Adipocyte (in vitro differentiated cells): Measurements from ENCODE around the gene LAMP2.
A peak's percentile ranks its signal among the peaks of the same experiment; 100 is the strongest.

Experiments
- DNase-seq: peaks from one replicate; pipeline ENCODE4 v3.0.0-alpha.2; 2015; ENCODE audit warnings: low read depth
- H3K27me3 ChIP-seq: replicated peaks from 2 replicates; pipeline ENCODE4 v1.7.0; 2013; ENCODE audit warnings: mild to moderate bottlenecking, low read length, moderate library complexity; ENCODE audit not compliant: control insufficient read depth, insufficient read depth
- H3K36me3 ChIP-seq: 2 replicates; pipeline ENCODE4 v1.7.0; 2013; ENCODE audit warnings: low read length, mild to moderate bottlenecking, moderate library complexity; ENCODE audit not compliant: control insufficient read depth, insufficient read depth, severe bottlenecking
- H3K4me1 ChIP-seq: 2 replicates; pipeline ENCODE4 v1.7.0; 2013; ENCODE audit warnings: mild to moderate bottlenecking, low read length, moderate library complexity; ENCODE audit not compliant: control insufficient read depth, insufficient read depth
- H3K4me3 ChIP-seq: 2 replicates; pipeline ENCODE4 v1.7.0; 2013; ENCODE audit warnings: mild to moderate bottlenecking, low read length, moderate library complexity
- H3K9ac ChIP-seq: 2 replicates; pipeline ENCODE4 v1.7.0; 2013; ENCODE audit warnings: mild to moderate bottlenecking, low read length, moderate library complexity
- H3K9me3 ChIP-seq: 2 replicates; pipeline ENCODE4 v1.7.0; 2013; ENCODE audit warnings: mild to moderate bottlenecking, low read length, moderate library complexity; ENCODE audit not compliant: control insufficient read depth

Gene LAMP2

DNA sequence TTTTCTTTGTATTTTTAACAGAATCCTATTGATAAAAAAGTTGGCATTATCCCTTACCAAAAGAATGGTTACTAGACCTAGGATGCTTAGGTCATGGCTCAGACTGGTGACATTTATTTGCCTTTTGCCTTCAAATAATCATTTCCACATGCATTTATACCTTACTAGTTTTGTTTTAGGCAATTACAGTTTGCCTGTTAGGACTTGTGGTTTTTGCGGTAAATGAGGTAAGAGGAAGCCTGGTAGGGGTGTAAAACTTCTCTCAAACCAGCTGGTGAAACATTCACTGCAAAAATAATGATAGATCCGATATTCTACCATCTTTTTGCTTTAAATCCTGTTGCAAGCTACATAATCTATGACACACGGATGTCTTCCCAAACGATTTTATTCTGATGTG lies 12.1 kb downstream of the LAMP2 start:
- H3K9ac ChIP-seq, result no peak overlapping the region
- no peak for DNase-seq
- no peaks in the 10 kb centered on the region for H3K9me3 ChIP-seq
- H3K27me3 ChIP-seq, result no peaks in the 10 kb centered on the region
- H3K36me3 ChIP-seq, result peaks cover 15% of the 10 kb centered on the region
- no peak overlapping the region for H3K4me3 ChIP-seq
- H3K4me1 ChIP-seq, result peaks cover 16% of the 10 kb centered on the region

DNA sequence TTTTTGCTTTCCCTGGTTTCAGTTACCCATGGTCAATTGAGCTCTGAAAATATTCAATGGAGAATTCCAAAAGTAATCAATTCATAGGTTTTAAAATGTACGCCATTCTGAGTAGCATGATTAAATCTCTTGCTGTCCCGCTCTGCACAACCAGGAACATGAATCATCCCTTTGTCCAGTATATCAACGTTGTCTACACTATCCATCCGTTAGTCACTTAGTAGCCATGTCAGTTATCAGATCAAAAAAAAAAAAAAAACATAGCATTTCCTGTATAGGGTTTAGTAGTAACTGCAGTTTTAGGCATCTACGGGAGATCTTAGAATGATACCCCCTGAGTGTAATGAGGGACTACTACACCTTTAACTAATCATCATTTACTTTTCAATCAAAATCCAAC lies 15.1 kb downstream of the LAMP2 start:
- H3K36me3 ChIP-seq, result peaks cover 15% of the 10 kb centered on the region
- no peak overlapping the region for H3K9ac ChIP-seq
- no peaks in the 10 kb centered on the region for H3K9me3 ChIP-seq
- H3K27me3 ChIP-seq, result no peaks in the 10 kb centered on the region
- H3K4me3 ChIP-seq, result no peak overlapping the region
- H3K4me1 ChIP-seq, result peaks cover 16% of the 10 kb centered on the region
- DNase-seq, result no peak

DNA sequence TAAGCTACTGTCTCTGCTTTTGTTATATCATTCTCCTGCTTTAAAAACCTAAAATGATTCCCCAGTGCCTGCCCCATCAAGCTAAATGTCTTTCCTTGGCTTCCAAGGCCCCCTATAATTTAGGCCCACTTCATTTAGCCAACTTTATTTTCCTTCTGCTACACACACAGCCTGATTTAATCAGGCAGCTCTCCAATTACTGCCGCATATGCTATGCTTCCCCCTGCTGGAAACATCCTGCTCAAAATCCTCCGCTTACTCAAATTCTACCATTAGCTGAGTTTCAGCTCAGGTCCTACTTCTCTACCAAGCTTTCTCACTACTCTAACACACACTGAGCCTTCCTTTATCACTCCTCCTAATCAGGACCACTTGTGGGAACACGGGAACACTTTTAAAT lies 17.0 kb downstream of the LAMP2 start:
- no peak overlapping the region for H3K9ac ChIP-seq
- H3K4me1 ChIP-seq, result peaks cover 3% of the 10 kb centered on the region
- H3K27me3 ChIP-seq, result no peaks in the 10 kb centered on the region
- peak; percentile 64 for DNase-seq
- no peak overlapping the region for H3K4me3 ChIP-seq
- peaks cover 30% of the 10 kb centered on the region for H3K36me3 ChIP-seq
- no peaks in the 10 kb centered on the region for H3K9me3 ChIP-seq

DNA sequence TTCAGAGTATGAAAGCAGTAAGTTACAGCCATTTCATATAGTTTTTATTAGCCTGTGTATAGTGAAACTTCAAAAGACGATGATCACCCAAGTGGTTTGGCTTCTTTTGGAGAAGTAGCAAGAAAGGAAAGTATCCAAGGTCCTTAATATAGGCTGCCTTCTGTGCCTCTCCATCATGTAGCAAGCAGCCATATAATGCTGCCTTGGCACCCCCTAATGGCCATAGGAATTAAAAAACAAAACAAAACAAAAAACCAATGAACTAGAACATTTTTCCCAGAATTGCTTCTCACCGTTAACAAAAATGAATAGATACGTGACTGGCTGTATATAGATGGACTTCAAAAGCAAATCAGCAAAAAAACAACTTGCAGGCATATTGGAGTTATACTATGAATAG lies 18.9 kb downstream of the LAMP2 start:
- Histone ChIP-seq H3K9me3 (no peaks in the 10 kb centered on the region), H3K27me3 (no peaks in the 10 kb centered on the region), H3K36me3 (peaks cover 37% of the 10 kb centered on the region), H3K9ac (no peak overlapping the region), H3K4me1 (peaks cover 7% of the 10 kb centered on the region), H3K4me3 (no peak overlapping the region)
- peak; percentile 28 for DNase-seq

DNA sequence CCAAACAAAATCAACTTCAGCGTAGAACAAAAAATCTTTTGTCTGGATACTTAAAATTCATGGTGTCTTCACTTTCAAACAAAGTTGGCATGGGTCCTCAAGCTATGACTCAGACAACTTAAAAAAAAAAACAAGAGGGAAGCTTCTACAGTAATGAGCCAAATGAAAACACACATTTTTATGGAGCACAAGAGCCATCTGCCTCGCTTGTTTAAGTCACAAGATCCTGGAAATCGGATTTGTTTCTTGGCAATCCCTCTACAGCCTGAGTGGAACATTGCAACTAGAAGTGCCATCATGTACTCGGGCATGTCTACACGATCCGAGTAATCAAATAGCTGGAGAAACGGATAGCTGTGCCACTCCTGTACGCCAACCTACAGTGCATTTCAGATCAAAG lies 22.6 kb downstream of the LAMP2 start:
- Histone ChIP-seq H3K9me3 (no peaks in the 10 kb centered on the region), H3K4me1 (peaks cover 7% of the 10 kb centered on the region), H3K9ac (no peak overlapping the region), H3K4me3 (no peak overlapping the region), H3K27me3 (no peaks in the 10 kb centered on the region), H3K36me3 (peaks cover 52% of the 10 kb centered on the region)
- DNase-seq, result peak; percentile 38

DNA sequence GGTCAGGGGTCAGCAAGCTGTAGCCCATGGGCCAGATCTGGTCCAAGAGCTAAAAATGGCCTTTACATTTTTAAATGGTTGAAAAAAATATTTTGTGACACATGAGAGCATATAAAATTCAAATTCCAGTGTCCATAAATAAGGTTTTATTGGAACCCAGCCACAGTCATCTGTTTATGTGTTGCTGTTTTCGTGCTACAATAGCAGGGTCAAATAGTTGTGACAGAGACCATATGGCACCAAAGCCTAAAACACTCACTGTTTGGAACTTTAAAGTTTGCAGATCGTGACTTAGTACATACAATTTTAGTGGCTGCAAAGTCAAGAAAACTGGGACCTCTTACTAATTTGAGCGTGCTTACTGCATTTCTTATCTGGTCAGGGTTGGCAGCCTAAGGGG lies 29.2 kb downstream of the LAMP2 start:
- H3K4me1 ChIP-seq, result no peaks in the 10 kb centered on the region
- H3K36me3 ChIP-seq, result peaks cover 62% of the 10 kb centered on the region
- H3K27me3 ChIP-seq, result no peaks in the 10 kb centered on the region
- no peak overlapping the region for H3K9ac ChIP-seq
- no peaks in the 10 kb centered on the region for H3K9me3 ChIP-seq
- H3K4me3 ChIP-seq, result no peak overlapping the region
- DNase-seq, result no peak

DNA sequence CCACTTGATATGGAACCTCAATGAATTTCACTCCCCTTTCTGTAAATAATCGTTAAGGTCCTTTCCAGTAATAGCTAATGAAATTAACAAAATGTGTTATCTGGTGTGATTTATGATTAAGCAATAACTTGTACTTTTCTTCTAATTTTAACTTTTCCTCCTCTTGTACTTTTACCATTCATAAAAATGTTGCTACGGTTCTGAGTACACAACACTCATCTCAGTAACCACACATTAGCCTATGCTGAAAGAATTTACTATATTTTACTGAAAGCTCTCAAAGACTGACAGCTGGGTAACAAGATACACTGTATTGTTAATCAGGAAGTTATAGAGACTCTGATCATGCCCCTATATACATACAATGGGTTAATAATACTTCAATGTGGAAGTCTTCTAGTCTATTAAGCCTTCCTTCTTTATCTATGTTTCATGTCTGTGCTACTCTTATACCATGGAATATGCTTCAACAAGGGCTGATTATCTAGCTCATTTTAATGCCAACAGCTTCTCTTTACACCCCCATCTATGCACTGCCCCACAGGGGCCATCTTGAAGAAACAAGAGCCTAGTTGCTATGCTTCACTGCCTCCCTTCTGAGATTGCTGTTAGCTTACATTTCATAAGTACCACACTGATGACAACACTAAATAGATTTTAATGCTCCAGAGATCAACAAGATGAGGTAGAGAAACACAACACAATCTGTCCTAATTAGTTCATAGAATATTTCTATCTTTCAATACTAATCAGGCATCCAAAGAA lies 39.1 kb downstream of the LAMP2 start:
- peaks cover under 1% of the 10 kb centered on the region for H3K36me3 ChIP-seq
- peak; percentile 16 for DNase-seq
- H3K9ac ChIP-seq, result no peak overlapping the region
- peaks cover 3% of the 10 kb centered on the region for H3K4me1 ChIP-seq
- H3K27me3 ChIP-seq, result no peaks in the 10 kb centered on the region
- H3K4me3 ChIP-seq, result no peak overlapping the region
- no peaks in the 10 kb centered on the region for H3K9me3 ChIP-seq

DNA sequence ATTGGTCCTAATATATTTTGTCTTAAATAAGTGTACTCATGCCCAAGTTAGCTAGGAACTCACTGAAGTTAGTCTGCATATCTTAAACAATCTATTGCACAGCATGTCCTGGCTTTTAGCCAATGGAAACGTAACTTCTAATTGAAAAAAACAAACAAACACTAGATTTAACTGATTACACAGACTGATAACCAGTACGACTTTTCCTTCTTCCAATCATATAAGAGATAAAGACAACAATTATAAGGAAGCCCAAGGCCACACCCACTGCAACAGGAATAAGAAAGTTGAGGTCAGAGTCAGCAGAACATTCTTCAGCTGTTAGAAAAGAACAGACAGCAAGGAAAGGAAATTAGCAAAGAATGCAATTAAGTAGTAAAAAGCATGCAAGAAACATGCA lies 40.8 kb downstream of the LAMP2 start:
- no peaks in the 10 kb centered on the region for H3K27me3 ChIP-seq
- H3K4me3 ChIP-seq, result no peak overlapping the region
- no peaks in the 10 kb centered on the region for H3K9me3 ChIP-seq
- no peaks in the 10 kb centered on the region for H3K36me3 ChIP-seq
- no peak overlapping the region for H3K9ac ChIP-seq
- peaks cover 3% of the 10 kb centered on the region for H3K4me1 ChIP-seq
- peak; percentile 42 for DNase-seq

DNA sequence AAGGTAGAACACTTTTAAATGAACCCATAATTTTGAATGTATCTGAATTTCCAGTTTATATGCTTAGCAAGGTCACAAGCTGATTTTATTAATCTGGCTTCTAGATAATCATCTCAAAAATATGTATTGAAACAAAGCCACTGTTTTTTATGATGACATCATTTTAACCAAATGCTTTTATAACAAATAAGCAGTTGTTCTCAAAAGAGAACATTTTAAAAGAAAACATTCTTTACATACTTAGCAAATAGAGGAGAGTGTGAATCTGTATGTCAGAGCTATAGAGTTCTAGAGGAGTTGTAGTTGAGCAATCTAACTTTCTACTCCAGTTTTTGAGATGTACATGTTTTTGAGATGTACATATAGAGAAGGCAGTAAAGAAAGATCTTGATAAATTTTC lies 42.5 kb downstream of the LAMP2 start:
- H3K4me1 ChIP-seq, result peaks cover 3% of the 10 kb centered on the region
- H3K27me3 ChIP-seq, result no peaks in the 10 kb centered on the region
- no peak overlapping the region for H3K9ac ChIP-seq
- no peaks in the 10 kb centered on the region for H3K9me3 ChIP-seq
- no peak overlapping the region for H3K4me3 ChIP-seq
- peak; percentile 49 for DNase-seq
- H3K36me3 ChIP-seq, result no peaks in the 10 kb centered on the region

DNA sequence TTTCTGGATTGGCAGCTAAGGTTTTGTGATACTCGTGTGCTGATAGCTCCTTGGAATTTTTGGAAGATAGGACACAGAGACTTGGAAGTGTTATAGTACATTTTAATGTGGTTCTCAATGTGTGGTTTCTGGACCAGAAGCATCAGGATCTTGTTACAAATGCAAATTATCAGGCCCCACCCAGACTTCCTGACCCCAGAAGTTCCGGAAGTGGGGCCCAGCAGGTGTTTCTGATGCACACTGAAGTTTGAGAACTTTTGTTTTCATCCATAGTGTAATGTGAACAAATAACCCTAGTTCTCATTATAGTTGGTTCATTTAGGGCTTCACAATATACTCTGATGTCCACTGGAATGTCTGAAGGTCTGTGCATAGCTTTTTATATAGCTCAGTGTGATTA lies 49.6 kb downstream of the LAMP2 start:
- no peak overlapping the region for H3K9ac ChIP-seq
- H3K4me3 ChIP-seq, result no peak overlapping the region
- no peaks in the 10 kb centered on the region for H3K4me1 ChIP-seq
- H3K27me3 ChIP-seq, result peaks cover 4% of the 10 kb centered on the region
- no peaks in the 10 kb centered on the region for H3K9me3 ChIP-seq
- DNase-seq, result no peak
- no peaks in the 10 kb centered on the region for H3K36me3 ChIP-seq

DNA sequence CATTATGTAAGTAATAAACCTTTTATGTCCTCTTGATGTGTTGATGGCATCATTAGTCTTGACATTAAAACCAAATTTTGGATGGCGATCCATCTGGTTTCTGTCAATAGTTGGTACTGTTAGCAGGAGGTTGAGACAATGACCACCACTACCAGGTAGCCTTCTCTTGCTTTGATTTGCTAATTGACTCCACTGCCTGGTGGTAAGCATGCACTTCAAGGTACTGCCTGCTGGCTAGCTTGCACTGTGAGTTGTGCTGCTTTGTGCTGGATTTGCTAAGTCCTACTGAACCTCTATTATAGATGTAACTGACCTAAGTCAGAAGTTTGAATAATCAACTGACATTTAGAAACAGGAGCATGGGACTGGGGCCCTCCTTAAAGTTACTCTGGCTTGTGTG lies 60.9 kb downstream of the LAMP2 start:
- H3K4me1 ChIP-seq, result no peaks in the 10 kb centered on the region
- H3K4me3 ChIP-seq, result no peak overlapping the region
- DNase-seq, result no peak
- H3K9ac ChIP-seq, result no peak overlapping the region
- no peaks in the 10 kb centered on the region for H3K9me3 ChIP-seq
- H3K36me3 ChIP-seq, result no peaks in the 10 kb centered on the region
- H3K27me3 ChIP-seq, result peaks cover 5% of the 10 kb centered on the region

DNA sequence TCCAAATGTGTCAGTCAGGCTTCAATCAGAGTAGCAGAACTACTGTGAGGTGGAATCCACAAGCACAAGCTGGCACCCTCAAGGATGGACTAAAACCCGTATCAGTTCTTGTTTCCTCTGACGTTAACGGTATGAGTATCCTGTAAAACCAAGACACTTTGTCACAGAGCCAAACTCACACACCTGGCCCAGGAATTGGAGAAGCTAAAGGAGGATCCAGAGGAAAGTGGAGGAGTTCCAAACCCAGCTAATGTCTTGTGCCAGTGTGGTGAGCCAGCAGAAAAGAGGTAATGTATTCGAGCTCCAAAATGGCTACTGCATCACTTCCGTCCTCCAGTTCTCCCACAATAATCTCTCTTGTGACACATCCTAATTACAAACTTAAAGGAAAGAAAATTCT lies 62.5 kb downstream of the LAMP2 start:
- no peaks in the 10 kb centered on the region for H3K4me1 ChIP-seq
- H3K4me3 ChIP-seq, result no peak overlapping the region
- peaks cover 5% of the 10 kb centered on the region for H3K27me3 ChIP-seq
- H3K9ac ChIP-seq, result no peak overlapping the region
- DNase-seq, result no peak
- no peaks in the 10 kb centered on the region for H3K9me3 ChIP-seq
- no peaks in the 10 kb centered on the region for H3K36me3 ChIP-seq
